Stimulated activated CD8-positive, alpha-beta memory T cell treated with anti-CD3 and anti-CD28 coated beads, Interleukin-15, amount 100 ng/mL, for 24 hours (primary cell): ENCODE results near the gene RAB3GAP1.
"Not testable (repeated sequence)": the region's sequence is repeated elsewhere in the genome, so short reads cannot be mapped to it uniquely, and the experiment has no call there.

ENCODE experiments used
- DNase-seq: peaks from one replicate; pipeline ENCODE4 v3.0.0-alpha.2; 2020; ENCODE audit warnings: low read depth

RAB3GAP1 gene

DNA sequence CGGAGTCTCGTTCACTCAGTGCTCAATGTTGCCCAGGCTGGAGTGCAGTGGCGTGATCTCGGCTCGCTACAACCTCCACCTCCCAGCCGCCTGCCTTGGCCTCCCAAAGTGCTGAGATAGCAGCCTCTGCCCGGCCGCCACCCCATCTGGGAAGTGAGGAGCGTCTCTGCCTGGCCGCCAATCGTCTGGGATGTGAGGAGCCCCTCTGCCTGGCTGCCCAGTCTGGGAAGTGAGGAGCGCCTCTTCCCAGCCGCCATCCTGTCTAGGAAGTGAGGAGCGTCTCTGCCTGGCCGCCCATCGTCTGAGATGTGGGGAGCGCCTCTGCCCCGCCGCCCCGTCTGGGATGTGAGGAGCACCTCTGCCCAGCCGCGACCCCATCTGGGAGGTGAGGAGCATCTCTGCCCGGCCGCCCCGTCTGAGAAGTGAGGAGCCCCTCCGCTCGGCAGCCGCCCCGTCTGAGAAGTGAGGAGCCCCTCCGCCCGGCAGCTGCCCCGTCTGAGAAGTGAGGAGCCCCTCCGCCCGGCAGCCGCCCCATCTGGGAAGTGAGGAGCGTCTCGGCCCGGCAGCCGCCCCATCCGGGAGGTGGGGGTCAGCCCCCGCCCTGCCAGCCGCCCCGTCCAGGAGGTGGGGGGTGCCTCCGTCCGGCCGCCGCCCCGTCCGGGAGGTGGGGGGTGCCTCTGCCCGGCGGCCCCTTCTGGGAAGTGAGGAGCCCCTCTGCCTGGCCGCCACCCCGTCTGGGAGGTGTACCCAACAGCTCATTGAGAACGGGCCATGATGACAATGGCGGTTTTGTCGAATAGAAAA lies 53.6 kb downstream of the RAB3GAP1 start:
- DNase-seq, result not testable (repeated sequence)

DNA sequence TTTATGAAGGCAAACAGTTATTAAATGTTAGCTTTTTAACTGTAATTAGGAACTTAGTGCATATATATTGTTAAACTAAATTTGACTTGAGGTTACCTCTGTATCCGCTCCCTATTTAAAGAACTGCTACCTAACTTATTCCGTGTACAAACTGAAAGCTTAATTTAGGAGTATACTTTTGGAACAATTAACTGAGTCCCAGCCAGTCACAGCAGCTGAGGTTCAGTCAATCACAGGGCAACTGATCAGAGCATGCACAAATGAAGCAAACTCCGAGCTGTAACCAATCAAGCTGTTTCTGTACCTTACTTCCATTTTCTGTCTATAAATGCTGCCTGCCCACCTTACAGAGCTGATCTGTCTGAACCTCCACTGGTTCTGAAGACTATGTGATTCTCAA lies 61.2 kb downstream of the RAB3GAP1 start:
- no peak for DNase-seq

GRCh38 chr2:135119582-135119981 lies 67.5 kb downstream of the RAB3GAP1 start:
- no peak for DNase-seq

DNA sequence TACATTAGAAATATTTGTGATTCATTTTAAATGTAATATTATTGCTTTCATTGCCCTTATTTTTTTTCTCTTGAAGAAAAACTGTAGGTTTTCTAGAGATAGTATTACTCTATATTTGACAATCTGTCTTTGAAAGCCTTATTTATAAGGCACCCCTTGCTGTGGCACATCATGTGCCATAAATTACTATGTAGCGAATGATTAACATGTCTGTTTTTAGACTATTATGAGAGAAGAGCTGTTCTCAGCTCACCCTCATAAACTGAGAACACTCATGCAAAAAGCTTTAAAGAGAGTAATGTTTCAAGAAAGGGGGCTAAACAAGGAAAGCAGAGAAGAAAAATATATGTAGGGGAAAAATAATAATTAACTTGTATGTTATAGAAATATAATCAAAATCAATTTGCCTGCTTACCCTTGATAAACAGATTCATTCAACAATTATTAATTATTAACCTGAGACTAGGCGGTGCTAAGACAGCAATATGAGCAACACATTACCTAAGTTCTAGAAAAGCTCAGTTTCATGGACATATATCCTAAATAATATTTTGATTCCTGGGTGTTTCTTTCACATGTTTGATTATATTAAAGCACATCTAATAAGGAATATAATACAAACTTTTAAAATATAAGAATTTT lies 69.0 kb downstream of the RAB3GAP1 start:
- no peak for DNase-seq

DNA sequence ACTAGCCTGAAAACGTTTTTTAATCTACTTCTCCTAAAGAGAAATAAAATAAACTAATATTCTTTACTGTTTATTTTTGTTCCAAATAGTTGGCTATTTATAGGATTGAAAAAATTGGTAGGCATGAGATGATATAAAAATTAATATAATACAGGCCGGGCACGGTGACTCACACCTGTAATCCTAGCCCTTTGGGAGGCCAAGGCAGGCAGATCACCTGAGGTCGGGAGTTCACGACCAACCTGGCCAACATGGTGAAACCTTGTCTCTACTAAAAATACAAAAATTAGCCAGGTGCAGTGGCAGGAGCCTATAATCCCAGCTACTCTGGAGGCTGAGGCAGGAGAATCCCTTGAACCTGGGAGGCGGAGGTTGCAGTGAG lies 69.6 kb downstream of the RAB3GAP1 start:
- not testable (repeated sequence) for DNase-seq

- DNase-seq, result no peak
Measured at GRCh38 chr2:135124924-135125886, 73.1 kb downstream of the RAB3GAP1 start.

- DNase-seq, result no peak
Measured at GRCh38 chr2:135125940-135126339, 73.8 kb downstream of the RAB3GAP1 start.

DNA sequence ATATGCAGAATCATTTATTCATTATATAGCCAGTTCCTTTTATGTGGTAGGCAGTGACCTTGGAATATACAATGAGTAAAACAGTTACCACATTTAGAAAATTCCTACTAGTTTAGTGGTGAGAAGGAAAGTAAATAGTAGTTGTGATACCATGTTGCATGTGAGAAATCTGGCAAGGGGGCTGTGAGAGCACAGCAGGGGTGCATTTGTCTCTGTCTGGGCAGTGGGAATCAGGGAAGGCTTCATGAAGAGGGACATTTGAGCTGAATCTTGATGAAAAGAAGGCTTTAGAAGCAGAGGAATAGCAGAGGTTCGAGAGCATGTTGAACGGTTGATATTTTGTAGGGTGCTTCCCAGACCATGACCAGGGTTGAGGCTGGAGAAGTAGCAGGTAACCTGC lies 78.7 kb downstream of the RAB3GAP1 start:
- no peak for DNase-seq

GRCh38 chr2:135132314-135132713 lies 80.2 kb downstream of the RAB3GAP1 start:
- no peak for DNase-seq

DNA sequence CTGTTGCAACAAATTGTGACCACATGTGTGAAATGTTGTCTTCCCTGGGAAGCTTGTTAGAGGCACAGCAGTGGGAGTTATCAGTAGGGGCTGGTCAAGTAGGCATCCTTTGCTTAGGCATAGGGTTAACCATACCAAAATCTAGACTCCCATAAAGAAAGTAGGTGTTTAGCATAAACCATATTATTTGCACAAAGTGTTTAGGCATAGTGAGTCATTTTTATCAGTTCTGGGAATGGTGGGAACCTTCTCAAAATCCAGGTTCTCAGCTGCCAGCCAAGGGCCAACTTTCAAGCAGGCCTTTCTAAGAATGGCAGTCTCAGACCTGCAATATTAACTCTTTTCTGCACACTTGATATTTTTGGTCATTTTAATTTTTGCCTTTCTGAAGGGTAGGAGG lies 88.5 kb downstream of the RAB3GAP1 start:
- DNase-seq, result no peak

DNA sequence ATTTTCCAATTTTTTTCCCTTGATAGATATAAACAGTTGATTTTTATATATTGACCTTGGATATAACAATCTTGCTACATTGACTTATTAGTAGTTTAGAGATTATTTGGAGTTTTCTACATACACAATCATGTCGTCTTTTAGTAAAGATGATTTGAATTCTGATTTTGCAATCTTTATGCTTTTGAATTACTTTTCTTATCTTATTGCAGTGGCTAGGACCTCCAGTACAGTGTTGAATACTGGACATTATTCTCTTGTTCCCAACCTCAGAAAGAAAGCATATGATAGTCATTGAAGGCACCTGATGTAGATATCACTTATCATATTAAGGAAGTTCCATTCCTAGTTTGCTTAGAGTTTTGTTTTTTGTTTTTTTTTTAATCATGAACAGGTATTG lies 90.2 kb downstream of the RAB3GAP1 start:
- DNase-seq, result no peak

- no peak for DNase-seq
Measured at GRCh38 chr2:135144343-135144742, 92.3 kb downstream of the RAB3GAP1 start.

DNA sequence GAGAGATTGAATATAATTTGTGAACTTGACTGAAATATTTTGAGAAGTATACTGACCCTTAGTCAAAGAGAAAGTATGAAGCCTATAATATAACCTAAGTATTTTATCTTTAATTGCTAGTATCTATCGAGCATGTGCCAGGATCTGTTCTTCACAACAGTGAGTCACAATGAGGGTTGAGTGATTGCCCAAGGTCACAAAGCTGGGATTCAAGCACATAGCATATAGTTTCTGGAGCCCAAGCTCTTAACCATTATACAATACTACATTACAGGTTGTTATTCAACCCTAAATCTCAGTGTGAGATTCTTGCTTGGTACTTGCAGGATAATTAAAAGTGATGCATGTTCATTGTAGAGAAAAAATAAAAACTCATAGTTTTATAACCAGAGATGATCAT lies 97.2 kb downstream of the RAB3GAP1 start:
- DNase-seq, result no peak

GRCh38 chr2:135150725-135151124 lies 98.6 kb downstream of the RAB3GAP1 start:
- no peak for DNase-seq

DNA sequence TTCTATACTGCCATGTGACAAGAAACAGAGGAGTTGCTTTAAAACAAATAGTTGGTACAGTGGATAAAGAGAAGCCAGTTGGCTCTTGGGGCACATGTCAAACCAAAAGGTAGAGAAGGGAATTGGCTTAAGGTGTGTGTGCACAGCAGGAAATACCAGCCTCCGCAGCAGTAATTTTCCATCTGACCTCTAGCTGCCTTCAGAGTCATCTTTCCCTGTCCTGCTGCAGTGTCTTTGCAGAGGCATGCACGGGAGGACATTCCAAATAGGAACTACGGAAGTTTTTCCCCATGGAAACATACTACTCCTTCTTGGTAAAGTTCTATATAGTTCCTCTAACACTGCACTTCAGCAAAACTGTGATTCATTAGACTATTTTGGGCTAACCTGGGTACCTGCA lies 99.5 kb downstream of the RAB3GAP1 start:
- no peak for DNase-seq

- DNase-seq, result no peak
Measured at GRCh38 chr2:135152361-135152760, 100.3 kb downstream of the RAB3GAP1 start.

- DNase-seq, result no peak
Measured at GRCh38 chr2:135154962-135155361, 102.9 kb downstream of the RAB3GAP1 start.

- DNase-seq, result no peak
Measured at GRCh38 chr2:135157856-135158255, 105.8 kb downstream of the RAB3GAP1 start.

DNA sequence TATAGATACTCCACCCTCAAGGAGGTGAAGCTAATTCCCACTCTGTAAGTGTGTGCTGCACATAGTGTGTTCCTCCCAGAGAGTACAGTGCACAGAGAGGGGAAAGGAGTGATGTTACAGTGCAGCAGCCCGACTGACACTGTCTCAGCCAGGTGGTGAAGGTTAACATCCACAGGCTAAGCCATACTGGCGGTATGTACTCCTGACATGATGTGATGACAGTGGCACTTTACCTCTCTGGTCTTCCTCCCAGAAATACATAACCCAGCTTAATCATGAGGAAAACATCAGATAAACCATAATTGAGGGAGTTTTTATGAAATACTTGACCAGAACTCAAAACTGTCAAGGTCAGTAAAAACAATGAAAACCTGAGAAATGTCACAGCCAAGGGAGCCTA lies 107.1 kb downstream of the RAB3GAP1 start:
- DNase-seq, result no peak

- DNase-seq, result no peak
Measured at GRCh38 chr2:135162377-135162776, 110.3 kb downstream of the RAB3GAP1 start.

DNA sequence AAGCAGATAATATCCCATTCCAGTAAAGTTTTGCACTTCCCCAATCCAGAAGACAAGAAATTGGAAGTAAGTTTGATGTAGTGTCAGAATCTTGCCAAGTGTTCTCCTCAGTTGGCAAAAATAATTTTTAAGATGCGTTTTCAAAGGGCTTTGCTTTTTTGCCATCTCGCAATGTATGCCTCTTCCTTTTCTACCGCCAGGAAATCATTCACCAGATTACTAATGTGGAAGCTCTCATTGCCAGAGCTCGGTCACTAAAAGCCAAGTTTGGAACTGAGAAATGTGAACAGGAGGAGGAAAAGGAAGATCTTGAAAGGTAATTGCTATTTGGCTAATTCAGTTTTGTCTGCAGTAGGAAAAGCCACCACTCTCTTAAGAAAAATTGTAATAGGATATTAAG lies 110.7 kb downstream of the RAB3GAP1 start:
- no peak for DNase-seq

DNA sequence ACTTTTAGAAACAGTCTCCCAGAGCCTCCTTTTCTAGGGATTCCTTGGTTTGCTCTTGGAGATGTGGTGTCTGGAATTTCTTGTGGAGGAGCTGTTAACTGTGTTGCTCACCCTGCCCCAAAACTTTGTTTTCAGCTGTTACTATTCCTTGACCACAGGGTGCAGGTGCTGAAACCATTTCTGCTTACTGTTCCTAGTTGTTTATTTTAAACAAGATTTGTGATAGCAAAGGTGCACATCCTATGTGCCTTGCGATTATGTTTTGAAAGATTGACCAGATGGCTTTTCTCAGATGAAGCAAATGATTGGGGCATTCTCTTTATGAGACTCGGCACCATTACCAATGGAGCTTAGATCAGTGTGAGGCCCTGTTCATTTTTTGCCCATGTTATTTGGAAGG lies 111.2 kb downstream of the RAB3GAP1 start:
- DNase-seq, result no peak

DNA sequence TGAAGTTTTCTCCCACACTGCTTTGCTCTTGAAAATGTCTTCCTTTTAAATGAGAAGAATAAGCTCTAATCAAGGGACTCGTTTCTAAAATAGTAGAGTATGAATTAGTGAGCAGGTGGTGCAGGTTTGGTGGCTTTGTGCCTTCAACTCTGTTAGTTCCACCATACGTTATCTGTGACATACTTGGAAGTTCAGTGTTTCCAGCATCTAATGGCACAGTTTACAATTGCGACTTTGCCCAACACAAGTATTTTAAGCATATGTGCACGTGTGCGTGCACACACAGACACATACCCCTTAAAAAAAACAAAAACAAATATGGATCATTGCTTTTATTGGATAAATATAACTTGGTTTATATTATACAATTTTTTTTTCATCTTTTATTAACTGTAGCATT lies 111.8 kb downstream of the RAB3GAP1 start:
- DNase-seq, result no peak
